ENCODE results near the gene CALD1.

DNA sequence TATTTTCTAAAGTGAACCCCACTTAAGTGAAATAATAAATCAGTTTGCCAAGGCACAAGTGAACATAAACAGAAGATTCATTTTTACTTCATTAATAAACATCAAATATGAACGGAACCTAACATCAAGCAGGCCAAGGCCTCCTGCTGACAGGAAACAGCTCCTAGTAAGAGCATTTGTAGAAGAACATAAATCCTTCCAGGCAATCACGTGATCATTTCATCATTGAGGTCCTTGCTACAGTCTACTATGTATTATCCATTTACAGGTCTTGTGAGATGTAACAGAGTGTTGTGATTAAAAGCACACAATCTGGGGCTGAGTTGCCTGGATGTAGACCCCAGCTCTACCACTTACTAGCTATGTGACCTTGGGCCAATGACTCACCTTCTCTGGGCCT, 70.6 kb downstream of the CALD1 start:
- TF ChIP-seq, protein P1, sequence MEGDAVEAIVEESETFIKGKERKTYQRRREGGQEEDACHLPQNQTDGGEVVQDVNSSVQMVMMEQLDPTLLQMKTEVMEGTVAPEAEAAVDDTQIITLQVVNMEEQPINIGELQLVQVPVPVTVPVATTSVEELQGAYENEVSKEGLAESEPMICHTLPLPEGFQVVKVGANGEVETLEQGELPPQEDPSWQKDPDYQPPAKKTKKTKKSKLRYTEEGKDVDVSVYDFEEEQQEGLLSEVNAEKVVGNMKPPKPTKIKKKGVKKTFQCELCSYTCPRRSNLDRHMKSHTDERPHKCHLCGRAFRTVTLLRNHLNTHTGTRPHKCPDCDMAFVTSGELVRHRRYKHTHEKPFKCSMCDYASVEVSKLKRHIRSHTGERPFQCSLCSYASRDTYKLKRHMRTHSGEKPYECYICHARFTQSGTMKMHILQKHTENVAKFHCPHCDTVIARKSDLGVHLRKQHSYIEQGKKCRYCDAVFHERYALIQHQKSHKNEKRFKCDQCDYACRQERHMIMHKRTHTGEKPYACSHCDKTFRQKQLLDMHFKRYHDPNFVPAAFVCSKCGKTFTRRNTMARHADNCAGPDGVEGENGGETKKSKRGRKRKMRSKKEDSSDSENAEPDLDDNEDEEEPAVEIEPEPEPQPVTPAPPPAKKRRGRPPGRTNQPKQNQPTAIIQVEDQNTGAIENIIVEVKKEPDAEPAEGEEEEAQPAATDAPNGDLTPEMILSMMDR (IDR thresholded peaks at IDR 0.05; ENCODE audit: low read depth, low read length, missing input control), result no peak
- TF ChIP-seq RAD21 (IDR thresholded peaks at IDR 0.05) (no peak), RXRA (IDR thresholded peaks at IDR 0.05) (no peak), YY1 (IDR thresholded peaks at IDR 0.05) (no peak), JUND (IDR thresholded peaks at IDR 0.05) (no peak), EGR1 (IDR thresholded peaks at IDR 0.05; ENCODE audit: low read depth in 2 of 2) (no peak), SP1 (IDR thresholded peaks at IDR 0.05) (no peak), GABPA (IDR thresholded peaks at IDR 0.05 in 1 of 2, conservative IDR thresholded peaks at IDR 0.05 in 1 of 2) (no peak)
- TF ChIP-seq, protein P2, sequence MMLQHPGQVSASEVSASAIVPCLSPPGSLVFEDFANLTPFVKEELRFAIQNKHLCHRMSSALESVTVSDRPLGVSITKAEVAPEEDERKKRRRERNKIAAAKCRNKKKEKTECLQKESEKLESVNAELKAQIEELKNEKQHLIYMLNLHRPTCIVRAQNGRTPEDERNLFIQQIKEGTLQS (IDR thresholded peaks at IDR 0.05), result no peak
- TF ChIP-seq, protein P3, sequence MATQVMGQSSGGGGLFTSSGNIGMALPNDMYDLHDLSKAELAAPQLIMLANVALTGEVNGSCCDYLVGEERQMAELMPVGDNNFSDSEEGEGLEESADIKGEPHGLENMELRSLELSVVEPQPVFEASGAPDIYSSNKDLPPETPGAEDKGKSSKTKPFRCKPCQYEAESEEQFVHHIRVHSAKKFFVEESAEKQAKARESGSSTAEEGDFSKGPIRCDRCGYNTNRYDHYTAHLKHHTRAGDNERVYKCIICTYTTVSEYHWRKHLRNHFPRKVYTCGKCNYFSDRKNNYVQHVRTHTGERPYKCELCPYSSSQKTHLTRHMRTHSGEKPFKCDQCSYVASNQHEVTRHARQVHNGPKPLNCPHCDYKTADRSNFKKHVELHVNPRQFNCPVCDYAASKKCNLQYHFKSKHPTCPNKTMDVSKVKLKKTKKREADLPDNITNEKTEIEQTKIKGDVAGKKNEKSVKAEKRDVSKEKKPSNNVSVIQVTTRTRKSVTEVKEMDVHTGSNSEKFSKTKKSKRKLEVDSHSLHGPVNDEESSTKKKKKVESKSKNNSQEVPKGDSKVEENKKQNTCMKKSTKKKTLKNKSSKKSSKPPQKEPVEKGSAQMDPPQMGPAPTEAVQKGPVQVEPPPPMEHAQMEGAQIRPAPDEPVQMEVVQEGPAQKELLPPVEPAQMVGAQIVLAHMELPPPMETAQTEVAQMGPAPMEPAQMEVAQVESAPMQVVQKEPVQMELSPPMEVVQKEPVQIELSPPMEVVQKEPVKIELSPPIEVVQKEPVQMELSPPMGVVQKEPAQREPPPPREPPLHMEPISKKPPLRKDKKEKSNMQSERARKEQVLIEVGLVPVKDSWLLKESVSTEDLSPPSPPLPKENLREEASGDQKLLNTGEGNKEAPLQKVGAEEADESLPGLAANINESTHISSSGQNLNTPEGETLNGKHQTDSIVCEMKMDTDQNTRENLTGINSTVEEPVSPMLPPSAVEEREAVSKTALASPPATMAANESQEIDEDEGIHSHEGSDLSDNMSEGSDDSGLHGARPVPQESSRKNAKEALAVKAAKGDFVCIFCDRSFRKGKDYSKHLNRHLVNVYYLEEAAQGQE (IDR thresholded peaks at IDR 0.05), result no peak
- TF ChIP-seq, protein P4, sequence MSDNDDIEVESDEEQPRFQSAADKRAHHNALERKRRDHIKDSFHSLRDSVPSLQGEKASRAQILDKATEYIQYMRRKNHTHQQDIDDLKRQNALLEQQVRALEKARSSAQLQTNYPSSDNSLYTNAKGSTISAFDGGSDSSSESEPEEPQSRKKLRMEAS (IDR thresholded peaks at IDR 0.05), result no peak
- TF ChIP-seq, protein P5, sequence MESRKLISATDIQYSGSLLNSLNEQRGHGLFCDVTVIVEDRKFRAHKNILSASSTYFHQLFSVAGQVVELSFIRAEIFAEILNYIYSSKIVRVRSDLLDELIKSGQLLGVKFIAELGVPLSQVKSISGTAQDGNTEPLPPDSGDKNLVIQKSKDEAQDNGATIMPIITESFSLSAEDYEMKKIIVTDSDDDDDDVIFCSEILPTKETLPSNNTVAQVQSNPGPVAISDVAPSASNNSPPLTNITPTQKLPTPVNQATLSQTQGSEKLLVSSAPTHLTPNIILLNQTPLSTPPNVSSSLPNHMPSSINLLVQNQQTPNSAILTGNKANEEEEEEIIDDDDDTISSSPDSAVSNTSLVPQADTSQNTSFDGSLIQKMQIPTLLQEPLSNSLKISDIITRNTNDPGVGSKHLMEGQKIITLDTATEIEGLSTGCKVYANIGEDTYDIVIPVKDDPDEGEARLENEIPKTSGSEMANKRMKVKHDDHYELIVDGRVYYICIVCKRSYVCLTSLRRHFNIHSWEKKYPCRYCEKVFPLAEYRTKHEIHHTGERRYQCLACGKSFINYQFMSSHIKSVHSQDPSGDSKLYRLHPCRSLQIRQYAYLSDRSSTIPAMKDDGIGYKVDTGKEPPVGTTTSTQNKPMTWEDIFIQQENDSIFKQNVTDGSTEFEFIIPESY (IDR thresholded peaks at IDR 0.05), result no peak
